IMR-90 (cell line): ENCODE data around the gene SDHA. TPM values are rescaled to one million over a fixed set of nuclear protein-coding genes. Genes with fewer than 3 reads are reported as not detected.
A peak's percentile ranks its signal among the peaks of the same experiment; 100 is the strongest.

ENCODE experiments used
- ATAC-seq: fragments of 200-7000 bp; cut with Tn5 transposase; 2 replicates; pipeline ENCODE4 v1.9.1; 2020; ENCODE audit warnings: low read depth, mild to moderate bottlenecking, moderate library complexity
- BruUV-seq: library from RNA; stranded (reverse); fragments of 400-500 nt; replicated peaks from 2 replicates; lab custom pipeline; 2021; lab: Mats Ljungman, UMichigan
- CTCF ChIA-PET: fragments of 300-600 bp; formaldehyde crosslinking; extraction: SDS; loops from one replicate; lab custom pipeline; 2021; ENCODE audit warnings: antibody characterized with exemption; lab: Yijun Ruan, JAX
- POLR2A ChIA-PET: fragments of 300-600 bp; sonication (Branson Sonifier 250); formaldehyde crosslinking; loops from one replicate; lab custom pipeline; 2022; ENCODE audit warnings: antibody characterized with exemption; ENCODE audit not compliant: unreplicated experiment; lab: Charles Lee
- DNase-seq: peaks from one replicate; pipeline ENCODE4 v3.0.0; 2013
- H2AFZ ChIP-seq: replicated peaks from 2 replicates; pipeline ENCODE3; 2013; ENCODE audit warnings: low read length, mild to moderate bottlenecking; ENCODE audit not compliant: poor library complexity
- H2AK5ac ChIP-seq: 2 replicates; pipeline ENCODE4 v1.6.1; 2013; ENCODE audit warnings: low read depth, low read length, inconsistent platforms
- H2AK9ac ChIP-seq: replicated peaks from 2 replicates; pipeline ENCODE3; 2013; ENCODE audit warnings: mild to moderate bottlenecking, low read depth, low read length, moderate library complexity; ENCODE audit not compliant: poor library complexity
- H2BK120ac ChIP-seq: 2 replicates; pipeline ENCODE4 v1.6.1; 2013; ENCODE audit warnings: low read depth, low read length, inconsistent platforms
- H2BK15ac ChIP-seq: 3 replicates; pipeline ENCODE4 v1.6.1; 2013; ENCODE audit warnings: low read depth, low read length, inconsistent platforms
- H2BK20ac ChIP-seq: 2 replicates; pipeline ENCODE4 v1.6.1; 2013; ENCODE audit warnings: low read depth, mild to moderate bottlenecking, inconsistent platforms, low read length, moderate library complexity
- H2BK5ac ChIP-seq: 2 replicates; pipeline ENCODE4 v1.6.1; 2013; ENCODE audit warnings: mild to moderate bottlenecking, low read depth, low read length, inconsistent platforms; ENCODE audit not compliant: poor library complexity, severe bottlenecking
- H3K14ac ChIP-seq: replicated peaks from 2 replicates; pipeline ENCODE4 v1.6.1; 2013; ENCODE audit warnings: low read depth, low read length, inconsistent platforms
- H3K18ac ChIP-seq: 2 replicates; pipeline ENCODE4 v1.6.1; 2013; ENCODE audit warnings: low read depth, low read length, control low read depth
- H3K23ac ChIP-seq: 2 replicates; pipeline ENCODE4 v1.6.1; 2013; ENCODE audit warnings: low read depth, low read length, inconsistent platforms
- H3K27ac ChIP-seq: 2 replicates; pipeline ENCODE4 v1.5.1; 2013; ENCODE audit warnings: mild to moderate bottlenecking, control low read depth, low read length; ENCODE audit not compliant: insufficient read depth
- H3K27me3 ChIP-seq: 2 replicates; pipeline ENCODE4 v1.6.1; 2013; ENCODE audit warnings: low read length; ENCODE audit not compliant: control insufficient read depth, insufficient read depth
- H3K36me3 ChIP-seq: 2 replicates; pipeline ENCODE4 v1.6.1; 2013; ENCODE audit warnings: low read length, mixed read lengths; ENCODE audit not compliant: control insufficient read depth, insufficient read depth
- H3K4ac ChIP-seq: 2 replicates; pipeline ENCODE4 v1.6.1; 2013; ENCODE audit warnings: low read depth, low read length, inconsistent platforms
- H3K4me1 ChIP-seq: 2 replicates; pipeline ENCODE4 v1.6.1; 2013; ENCODE audit warnings: low read length, mixed read lengths; ENCODE audit not compliant: control insufficient read depth, insufficient read depth
- H3K4me2 ChIP-seq: 2 replicates; pipeline ENCODE4 v1.6.1; 2013; ENCODE audit warnings: low read depth, mild to moderate bottlenecking, control low read depth, low read length, moderate library complexity
- H3K4me3 ChIP-seq: 2 replicates; pipeline ENCODE4 v1.5.1; 2013; ENCODE audit warnings: low read depth, mild to moderate bottlenecking, control low read depth, low read length, moderate library complexity; ENCODE audit not compliant: insufficient read depth
- H3K56ac ChIP-seq: 2 replicates; pipeline ENCODE4 v1.6.1; 2013; ENCODE audit warnings: low read length, inconsistent platforms; ENCODE audit not compliant: insufficient read depth; ENCODE audit errors: extremely low read depth
- H3K79me1 ChIP-seq, 2 experiments: 2 replicates each; pipeline ENCODE4 v1.6.1; 2013; ENCODE audit warnings: low read length in 2 of 2, inconsistent platforms in 1 of 2, low read depth in 1 of 2
- H3K9ac ChIP-seq: 2 replicates; pipeline ENCODE4 v1.6.1; 2013; ENCODE audit warnings: low read depth, low read length, control low read depth
- H3K9me1 ChIP-seq: 2 replicates; pipeline ENCODE4 v1.6.1; 2013; ENCODE audit warnings: low read length, inconsistent platforms; ENCODE audit not compliant: insufficient read depth
- H3K9me3 ChIP-seq: 2 replicates; pipeline ENCODE4 v1.6.1; 2013; ENCODE audit warnings: low read length; ENCODE audit not compliant: control insufficient read depth, insufficient read depth
- H4K20me1 ChIP-seq: 2 replicates; pipeline ENCODE4 v1.6.1; 2013; ENCODE audit warnings: low read length, inconsistent platforms; ENCODE audit not compliant: insufficient read depth
- H4K5ac ChIP-seq: 2 replicates; pipeline ENCODE4 v1.6.1; 2013; ENCODE audit warnings: mild to moderate bottlenecking, low read depth, low read length, control low read depth
- H4K8ac ChIP-seq, 2 experiments: 2 replicates each; pipeline ENCODE4 v1.6.1; 2013; ENCODE audit warnings: low read depth in 2 of 2, low read length in 2 of 2, control low read depth in 1 of 2, inconsistent platforms in 1 of 2
- H4K91ac ChIP-seq: 2 replicates; pipeline ENCODE4 v1.6.1; 2013; ENCODE audit warnings: low read depth, low read length, inconsistent platforms; ENCODE audit not compliant: insufficient read depth
- MAFK ChIP-seq: IDR thresholded peaks from 2 replicates; pipeline ENCODE4 v1.6.1; 2012; ENCODE audit warnings: low read depth, low read length, improper control_type of control experiment
- SMC3 ChIP-seq: fragments of 150-350 bp; IDR thresholded peaks from 2 replicates; pipeline ENCODE4 v1.6.1; 2016; ENCODE audit warnings: low read depth, mild to moderate bottlenecking, antibody characterized with exemption, low read length, moderate library complexity
- WGBS, 2 experiments: methylation state at CpG; one replicate each; pipeline versions ENCODE4 v1.1.5 to v1.1.7; 2013; ENCODE audit warnings: missing lambda C conversion rate in 2 of 2; ENCODE audit not compliant: insufficient read length in 1 of 2; ENCODE audit errors: extremely low coverage in 2 of 2; 5-methylcytosine and 5-hydroxymethylcytosine counted together
- dilution Hi-C: fragments of 300-500 bp; cut with HindIII; formaldehyde crosslinking; loops from one replicate; pipeline ENCODE4 v1.14.3; 2018; ENCODE audit warnings: low sequenced_read_pairs; ENCODE audit not compliant: unreplicated experiment
- in situ Hi-C: fragments of 300-500 bp; cut with MboI; formaldehyde crosslinking; loops from 3 replicates; pipeline ENCODE4 v1.14.3; 2019; ENCODE audit warnings: low sequenced_read_pairs, inconsistent platforms, mixed read lengths
- intact Hi-C: fragments of 100-400 bp; cut with micrococcal nuclease; formaldehyde crosslinking; loops from 2 replicates; pipeline ENCODE4 v1.10.0; 2022
- polyA plus RNA-seq, 3 experiments: library from polyadenylated mRNA; depleted of rRNA; stranded (reverse); fragments of >200 nt; gene quantifications; 2 replicates each; pipeline ENCODE4 v1.2.3, GENCODE V29; 2012; ENCODE audit warnings: low replicate concordance in 1 of 3
- total RNA-seq: library from RNA; depleted of rRNA; stranded (reverse); fragments of >200 nt; gene quantifications from 2 replicates; pipeline ENCODE4 v1.2.3, GENCODE V29; 2012
- TF ChIP-seq, protein P1 (sequence below): fragments of 150-350 bp; IDR thresholded peaks from 2 replicates; pipeline ENCODE4 v1.6.1; 2016; ENCODE audit warnings: low read depth, mild to moderate bottlenecking, low read length, moderate library complexity, borderline replicate concordance

The SDHA gene
- total and polyA plus RNA-seq, 2 of the 4 experiments (the other 2 are of a cell fraction), result 105 to 121 TPM

DNA sequence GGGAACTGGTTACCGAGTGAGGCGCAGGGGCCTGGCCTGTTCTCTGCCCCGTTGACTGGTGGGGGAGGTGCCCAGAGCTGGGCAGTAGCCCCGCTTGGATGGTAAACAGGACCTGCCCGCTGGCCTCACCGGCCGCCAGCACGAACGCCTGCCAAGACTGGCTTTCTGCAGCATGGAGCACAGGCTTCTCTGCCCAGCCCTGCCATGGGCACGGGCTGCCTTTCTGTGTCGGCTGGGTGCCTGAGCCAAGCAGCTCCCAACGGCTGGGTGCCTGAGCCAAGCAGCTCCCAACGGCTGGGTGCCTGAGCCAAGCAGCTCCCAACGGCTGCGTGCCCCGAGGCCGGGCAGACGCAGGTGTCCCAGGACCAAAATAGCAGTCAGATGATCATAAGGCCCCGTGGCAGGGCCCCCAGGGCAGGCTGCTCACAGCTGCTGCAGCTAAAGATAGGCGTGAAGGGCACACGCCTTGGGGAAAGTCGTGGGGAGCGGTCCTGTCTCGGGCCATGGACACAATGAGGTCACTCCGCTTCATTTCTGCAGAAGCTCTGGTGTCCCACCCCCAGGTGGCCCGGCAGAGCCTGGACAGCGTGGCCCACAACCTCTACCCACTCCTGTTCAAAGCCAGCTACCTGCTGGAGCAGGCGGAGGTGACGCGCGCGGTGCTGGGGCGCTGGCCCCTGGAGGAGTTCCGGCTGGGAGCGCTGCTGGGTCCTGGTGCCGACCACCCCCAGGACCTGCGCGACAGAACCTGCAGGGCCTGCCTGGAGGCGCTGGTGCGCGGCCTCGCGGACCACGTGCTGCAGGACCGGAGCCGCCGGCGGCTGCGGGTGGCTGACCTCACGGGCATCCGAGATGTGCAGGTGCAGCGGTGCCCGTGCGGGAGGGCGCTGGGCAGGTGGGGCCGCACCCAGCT, 26.8 kb upstream of the SDHA start, which contains the start of gene LRRC14B:
LRRC14B (plus strand) TSS at position 460 of the 913 bp plus-strand sequence; CDS start at position 504, 44 bp downstream.
- Histone ChIP-seq H3K36me3 (no peaks in the 10 kb centered on the region), H3K27ac (no peak within 1 kb of the TSS), H2BK15ac (no peak within 1 kb of the TSS), H4K20me1 (peaks cover 2% of the 10 kb centered on the region; the same call in 1 of the 2 replicates), H3K79me1 (no peaks in the 10 kb centered on the region), H2AFZ (no peak within 1 kb of the TSS), H3K4ac (no peak within 1 kb of the TSS), H3K23ac (no peak within 1 kb of the TSS), H2AK5ac (peak within 1 kb of the TSS; percentile 59), H4K91ac (no peak within 1 kb of the TSS), H2AK9ac (peak within 1 kb of the TSS; percentile 50), H3K4me3 (no peak within 1 kb of the TSS), H2BK20ac (no peak within 1 kb of the TSS), H3K27me3 (peaks cover 12% of the 10 kb centered on the region; the same call in 1 of the 2 replicates), H3K56ac (no peak within 1 kb of the TSS), H3K14ac (no peak within 1 kb of the TSS; the same call in 1 of the 2 replicates), H2BK5ac (no peak within 1 kb of the TSS), H3K18ac (no peak within 1 kb of the TSS), H3K9me3 (no peaks in the 10 kb centered on the region), H4K5ac (no peak within 1 kb of the TSS), H3K9ac (no peak within 1 kb of the TSS), H3K4me2 (no peak within 1 kb of the TSS), H3K4me1 (no peaks in the 10 kb centered on the region), H2BK120ac (no peak within 1 kb of the TSS), H4K8ac (no peak within 1 kb of the TSS), H3K9me1 (peaks cover 3% of the 10 kb centered on the region; the same call in 1 of the 2 replicates)
- no peak for DNase-seq
- in situ Hi-C loops, result no loop called here
- intact Hi-C loops, result no loop called here
- BruUV-seq, result no TSS peak
- no peak for ATAC-seq
- TF ChIP-seq, protein P1, sequence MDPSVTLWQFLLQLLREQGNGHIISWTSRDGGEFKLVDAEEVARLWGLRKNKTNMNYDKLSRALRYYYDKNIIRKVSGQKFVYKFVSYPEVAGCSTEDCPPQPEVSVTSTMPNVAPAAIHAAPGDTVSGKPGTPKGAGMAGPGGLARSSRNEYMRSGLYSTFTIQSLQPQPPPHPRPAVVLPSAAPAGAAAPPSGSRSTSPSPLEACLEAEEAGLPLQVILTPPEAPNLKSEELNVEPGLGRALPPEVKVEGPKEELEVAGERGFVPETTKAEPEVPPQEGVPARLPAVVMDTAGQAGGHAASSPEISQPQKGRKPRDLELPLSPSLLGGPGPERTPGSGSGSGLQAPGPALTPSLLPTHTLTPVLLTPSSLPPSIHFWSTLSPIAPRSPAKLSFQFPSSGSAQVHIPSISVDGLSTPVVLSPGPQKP, result no peak
- no peak for TF ChIP-seq MAFK
- no peak for TF ChIP-seq SMC3
- CTCF ChIA-PET, result no interaction called here
- dilution Hi-C loops, result no loop called here
- POLR2A ChIA-PET, result no interaction called here
- 37% methylated on average over 39 of the region's 56 CpGs; no CpG with 5 or more reads in 1 of the 2 experiments for WGBS, 2 experiments
